Measurements from ENCODE around the gene SSH2. TPM values are rescaled to one million over a fixed set of nuclear protein-coding genes. Genes with fewer than 3 reads are reported as not detected.

Gene SSH2
- total and polyA plus RNA-seq, 9 of the 15 experiments (the other 6 are each of a cell fraction or from before 2014, with no cell fraction given): 3.9 to 16.1 (median 10.2) TPM

GRCh38 chr17:29622337-29623282 is 307.4 kb downstream of the SSH2 start, which contains the start of gene CORO6 (continued):
- peak; percentile 57 to 61; a peak in 3 of 4 replicates for TF ChIP-seq NRF1 (conservative IDR thresholded peaks at IDR 0.05 in 1 of 2, IDR thresholded peaks at IDR 0.05 in 1 of 2)
- TF ChIP-seq SIN3A (IDR thresholded peaks at IDR 0.05; ENCODE audit: borderline replicate concordance in 2 of 2, control insufficient read depth in 1 of 2, low read depth in 2 of 2, low read length in 2 of 2): 0 out of 4 replicates have a peak, but pooled peaks of 1 of the 2 experiments have one; percentile 40
- TF ChIP-seq RBFOX2 (IDR thresholded peaks at IDR 0.05; ENCODE audit: low read depth, low read length): peak; percentile 70
- TF ChIP-seq, protein P1, sequence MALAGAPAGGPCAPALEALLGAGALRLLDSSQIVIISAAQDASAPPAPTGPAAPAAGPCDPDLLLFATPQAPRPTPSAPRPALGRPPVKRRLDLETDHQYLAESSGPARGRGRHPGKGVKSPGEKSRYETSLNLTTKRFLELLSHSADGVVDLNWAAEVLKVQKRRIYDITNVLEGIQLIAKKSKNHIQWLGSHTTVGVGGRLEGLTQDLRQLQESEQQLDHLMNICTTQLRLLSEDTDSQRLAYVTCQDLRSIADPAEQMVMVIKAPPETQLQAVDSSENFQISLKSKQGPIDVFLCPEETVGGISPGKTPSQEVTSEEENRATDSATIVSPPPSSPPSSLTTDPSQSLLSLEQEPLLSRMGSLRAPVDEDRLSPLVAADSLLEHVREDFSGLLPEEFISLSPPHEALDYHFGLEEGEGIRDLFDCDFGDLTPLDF (CRISPR knock-in tag; IDR thresholded peaks at IDR 0.05): peak; percentile 50; the same call in 1 of the 2 replicates
- TF ChIP-seq SMARCE1 (IDR thresholded peaks at IDR 0.05): 0 out of 2 replicates have a peak, but pooled peaks have one; percentile 19
- TF ChIP-seq HNRNPLL (IDR thresholded peaks at IDR 0.05; ENCODE audit: low read depth, low read length, poor library complexity, severe bottlenecking): peak; percentile 23
- no peak for TF ChIP-seq ZNF253 (CRISPR knock-in tag; conservative IDR thresholded peaks at IDR 0.05)
- TF ChIP-seq MTA3 (IDR thresholded peaks at IDR 0.05; ENCODE audit: borderline replicate concordance): peak; percentile 68; the same call in 1 of the 2 replicates
- TF ChIP-seq ATF7 (IDR thresholded peaks at IDR 0.05): 0 out of 2 replicates have a peak, but pooled peaks have one; percentile 38
- TF ChIP-seq, protein P2, sequence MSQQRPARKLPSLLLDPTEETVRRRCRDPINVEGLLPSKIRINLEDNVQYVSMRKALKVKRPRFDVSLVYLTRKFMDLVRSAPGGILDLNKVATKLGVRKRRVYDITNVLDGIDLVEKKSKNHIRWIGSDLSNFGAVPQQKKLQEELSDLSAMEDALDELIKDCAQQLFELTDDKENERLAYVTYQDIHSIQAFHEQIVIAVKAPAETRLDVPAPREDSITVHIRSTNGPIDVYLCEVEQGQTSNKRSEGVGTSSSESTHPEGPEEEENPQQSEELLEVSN (IDR thresholded peaks at IDR 0.05; ENCODE audit: borderline replicate concordance in 1 of 2, extremely low read depth in 1 of 2, insufficient read depth in 1 of 2, insufficient read length in 1 of 2, low read depth in 1 of 2, low read length in 1 of 2, poor library complexity in 1 of 2, severe bottlenecking in 1 of 2): peak in 1 of 2 experiments; percentile 82
- peak; percentile 20 for TF ChIP-seq RBBP5 (IDR thresholded peaks at IDR 0.05; ENCODE audit: borderline replicate concordance, insufficient read depth, low read length, poor library complexity, severe bottlenecking)
- TF ChIP-seq VEZF1 (CRISPR knock-in tag; IDR thresholded peaks at IDR 0.05): peak; percentile 55
- peak; percentile 37 for TF ChIP-seq EGR1 (conservative IDR thresholded peaks at IDR 0.05)
- 0 out of 4 replicates have a peak, but pooled peaks of 1 of the 2 experiments have one; percentile 55 for TF ChIP-seq TEAD1 (CRISPR knock-in tag; IDR thresholded peaks at IDR 0.05)
- TF ChIP-seq MCM3 (IDR thresholded peaks at IDR 0.05): no peak
- TF ChIP-seq, protein P3, sequence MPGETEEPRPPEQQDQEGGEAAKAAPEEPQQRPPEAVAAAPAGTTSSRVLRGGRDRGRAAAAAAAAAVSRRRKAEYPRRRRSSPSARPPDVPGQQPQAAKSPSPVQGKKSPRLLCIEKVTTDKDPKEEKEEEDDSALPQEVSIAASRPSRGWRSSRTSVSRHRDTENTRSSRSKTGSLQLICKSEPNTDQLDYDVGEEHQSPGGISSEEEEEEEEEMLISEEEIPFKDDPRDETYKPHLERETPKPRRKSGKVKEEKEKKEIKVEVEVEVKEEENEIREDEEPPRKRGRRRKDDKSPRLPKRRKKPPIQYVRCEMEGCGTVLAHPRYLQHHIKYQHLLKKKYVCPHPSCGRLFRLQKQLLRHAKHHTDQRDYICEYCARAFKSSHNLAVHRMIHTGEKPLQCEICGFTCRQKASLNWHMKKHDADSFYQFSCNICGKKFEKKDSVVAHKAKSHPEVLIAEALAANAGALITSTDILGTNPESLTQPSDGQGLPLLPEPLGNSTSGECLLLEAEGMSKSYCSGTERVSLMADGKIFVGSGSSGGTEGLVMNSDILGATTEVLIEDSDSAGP (CRISPR knock-in tag; IDR thresholded peaks at IDR 0.05): no peak
